Prostate gland (tissue), 2 donors: ENCODE measurements around the gene TGFBR1. TPM values are rescaled to one million over a fixed set of nuclear protein-coding genes. Genes with fewer than 3 reads are reported as not detected.

ENCODE experiments used
- DNase-seq: peaks from one replicate; pipeline ENCODE4 v3.0.0-alpha.2; 2019; ENCODE audit warnings: low spot score
- H3K27ac ChIP-seq, 2 donors: fragments of 200-600 bp; sonication (generic); 2 replicates each; pipeline ENCODE4 v1.5.1; 2017 to 2019
- H3K27me3 ChIP-seq: fragments of 200-600 bp; sonication (generic); replicated peaks from 2 replicates; pipeline ENCODE4 v1.5.1; 2019; ENCODE audit not compliant: insufficient read depth
- H3K36me3 ChIP-seq, 2 donors: fragments of 200-600 bp; sonication (generic); 1 replicate in 1 of 2; 2 replicates in 1 of 2; pipeline versions ENCODE4 v1.5.1 to v1.8.1; 2017 to 2019
- H3K4me1 ChIP-seq: fragments of 200-600 bp; sonication (generic); replicated peaks from 2 replicates; pipeline ENCODE4 v1.5.1; 2019
- H3K4me3 ChIP-seq, 2 donors: fragments of 200-600 bp; sonication (generic); 2 replicates each; pipeline ENCODE4 v1.5.1; 2017 to 2019
- H3K9me3 ChIP-seq: fragments of 200-600 bp; sonication (generic); 2 replicates; pipeline ENCODE4 v1.5.1; 2017
- POLR2A ChIP-seq: fragments of 450-650 bp; IDR thresholded peaks from one replicate; pipeline ENCODE4 v1.6.1; 2016; ENCODE audit warnings: antibody characterized with exemption, mild to moderate bottlenecking
- POLR2AphosphoS5 ChIP-seq: sonication (generic); formaldehyde crosslinking; IDR thresholded peaks from one replicate; pipeline ENCODE4 v1.6.1; 2017; ENCODE audit warnings: antibody characterized with exemption
- WGBS: methylation state at CpG from one replicate; pipeline ENCODE4 v1.1.5; 2018; 5-methylcytosine and 5-hydroxymethylcytosine counted together
- intact Hi-C: fragments of 100-400 bp; cut with DNase I; formaldehyde crosslinking; loops from one replicate; pipeline ENCODE4 v1.14.2; 2022
- total RNA-seq, 2 donors: library from RNA; depleted of rRNA; stranded (reverse); fragments of >200 nt; gene quantifications; one replicate each; pipeline ENCODE4 v1.1.0, GENCODE V29; 2016
- TF ChIP-seq, protein P1 (sequence below), 4 experiments: fragments of 200-600 bp in 2 of 4; fragments of 450-650 bp in 2 of 4; sonication (generic) in 2 of 4; IDR thresholded peaks; 1 replicate in 3 of 4; 2 replicates in 1 of 4; pipeline ENCODE4 v1.5.1; 2016 to 2019; ENCODE audit warnings: antibody characterized with exemption in 4 of 4, mild to moderate bottlenecking in 2 of 4, moderate library complexity in 2 of 4

Gene TGFBR1
- total RNA-seq, 2 donors from 2014 or later = 22.2 to 25.5 TPM

DNA sequence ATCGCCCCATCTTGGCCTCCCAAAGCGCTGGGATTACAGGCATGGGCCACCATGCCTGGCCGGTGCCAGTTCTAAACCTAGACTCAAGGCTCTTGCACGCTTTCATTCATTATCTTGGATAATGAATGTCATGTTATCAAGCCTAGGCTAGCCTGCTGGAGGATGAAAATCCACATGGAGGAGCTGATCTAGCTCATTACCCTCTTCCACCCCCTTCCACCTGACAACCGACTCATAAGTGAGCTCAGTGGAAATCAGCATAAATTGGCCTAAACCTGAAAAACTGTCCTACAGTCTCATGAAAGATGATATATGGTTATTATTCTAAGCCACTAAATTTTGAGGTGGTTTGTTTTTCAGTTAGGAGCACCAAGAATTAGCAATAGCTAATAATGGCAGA lies 3.6 kb upstream of the TGFBR1 start:
- no peaks in the 10 kb centered on the region for H3K9me3 ChIP-seq
- no peak overlapping the region for H3K4me3 ChIP-seq
- no peaks in the 10 kb centered on the region for H3K36me3 ChIP-seq
- TF ChIP-seq POLR2AphosphoS5 = no peak
- TF ChIP-seq, protein P1, sequence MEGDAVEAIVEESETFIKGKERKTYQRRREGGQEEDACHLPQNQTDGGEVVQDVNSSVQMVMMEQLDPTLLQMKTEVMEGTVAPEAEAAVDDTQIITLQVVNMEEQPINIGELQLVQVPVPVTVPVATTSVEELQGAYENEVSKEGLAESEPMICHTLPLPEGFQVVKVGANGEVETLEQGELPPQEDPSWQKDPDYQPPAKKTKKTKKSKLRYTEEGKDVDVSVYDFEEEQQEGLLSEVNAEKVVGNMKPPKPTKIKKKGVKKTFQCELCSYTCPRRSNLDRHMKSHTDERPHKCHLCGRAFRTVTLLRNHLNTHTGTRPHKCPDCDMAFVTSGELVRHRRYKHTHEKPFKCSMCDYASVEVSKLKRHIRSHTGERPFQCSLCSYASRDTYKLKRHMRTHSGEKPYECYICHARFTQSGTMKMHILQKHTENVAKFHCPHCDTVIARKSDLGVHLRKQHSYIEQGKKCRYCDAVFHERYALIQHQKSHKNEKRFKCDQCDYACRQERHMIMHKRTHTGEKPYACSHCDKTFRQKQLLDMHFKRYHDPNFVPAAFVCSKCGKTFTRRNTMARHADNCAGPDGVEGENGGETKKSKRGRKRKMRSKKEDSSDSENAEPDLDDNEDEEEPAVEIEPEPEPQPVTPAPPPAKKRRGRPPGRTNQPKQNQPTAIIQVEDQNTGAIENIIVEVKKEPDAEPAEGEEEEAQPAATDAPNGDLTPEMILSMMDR (IDR thresholded peaks at IDR 0.05) = no peak
- TF ChIP-seq POLR2A = no peak
- 92% methylated on average over 5 of the region's 5 CpGs for WGBS
- no peak for DNase-seq
- H3K4me1 ChIP-seq = peaks cover 4% of the 10 kb centered on the region
- H3K27ac ChIP-seq = no peak overlapping the region
- intact Hi-C loops = loop anchor here (10.0 kb wide), 1 partner anchor 724 kb away; the partner anchor contains the start of gene NR4A3
- no peaks in the 10 kb centered on the region for H3K27me3 ChIP-seq

DNA sequence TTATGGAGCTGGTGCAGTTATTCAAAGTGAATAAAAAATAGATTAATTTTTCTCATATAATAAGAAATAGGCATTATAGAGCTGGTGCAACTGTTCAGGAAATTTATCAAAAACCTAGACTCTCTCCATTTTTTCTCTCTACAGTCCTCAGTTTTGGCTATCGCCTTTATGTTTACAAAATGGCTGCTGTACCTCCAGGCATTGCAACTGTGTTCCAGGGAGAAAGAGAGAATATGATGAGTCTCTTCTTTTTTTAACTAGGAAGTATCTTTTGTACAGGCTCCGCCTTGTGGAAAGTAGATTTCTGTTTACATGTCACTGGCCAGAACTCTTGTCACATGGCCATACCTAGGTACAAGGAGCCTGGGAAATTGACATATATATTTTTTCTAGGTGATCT lies 3.1 kb upstream of the TGFBR1 start:
- Histone ChIP-seq H3K27me3 (no peaks in the 10 kb centered on the region), H3K36me3 (no peaks in the 10 kb centered on the region), H3K4me1 (peaks cover 4% of the 10 kb centered on the region), H3K9me3 (no peaks in the 10 kb centered on the region), H3K4me3 (no peak overlapping the region), H3K27ac (no peak overlapping the region)
- WGBS = 96% methylated on average over 2 of the region's 2 CpGs
- no peak for DNase-seq
- TF ChIP-seq POLR2A (no peak), POLR2AphosphoS5 (no peak)
- TF ChIP-seq, protein P1 (IDR thresholded peaks at IDR 0.05) = no peak
- intact Hi-C loops = loop anchor here (10.0 kb wide), 1 partner anchor 723 kb away; the partner anchor contains the start of gene NR4A3

DNA sequence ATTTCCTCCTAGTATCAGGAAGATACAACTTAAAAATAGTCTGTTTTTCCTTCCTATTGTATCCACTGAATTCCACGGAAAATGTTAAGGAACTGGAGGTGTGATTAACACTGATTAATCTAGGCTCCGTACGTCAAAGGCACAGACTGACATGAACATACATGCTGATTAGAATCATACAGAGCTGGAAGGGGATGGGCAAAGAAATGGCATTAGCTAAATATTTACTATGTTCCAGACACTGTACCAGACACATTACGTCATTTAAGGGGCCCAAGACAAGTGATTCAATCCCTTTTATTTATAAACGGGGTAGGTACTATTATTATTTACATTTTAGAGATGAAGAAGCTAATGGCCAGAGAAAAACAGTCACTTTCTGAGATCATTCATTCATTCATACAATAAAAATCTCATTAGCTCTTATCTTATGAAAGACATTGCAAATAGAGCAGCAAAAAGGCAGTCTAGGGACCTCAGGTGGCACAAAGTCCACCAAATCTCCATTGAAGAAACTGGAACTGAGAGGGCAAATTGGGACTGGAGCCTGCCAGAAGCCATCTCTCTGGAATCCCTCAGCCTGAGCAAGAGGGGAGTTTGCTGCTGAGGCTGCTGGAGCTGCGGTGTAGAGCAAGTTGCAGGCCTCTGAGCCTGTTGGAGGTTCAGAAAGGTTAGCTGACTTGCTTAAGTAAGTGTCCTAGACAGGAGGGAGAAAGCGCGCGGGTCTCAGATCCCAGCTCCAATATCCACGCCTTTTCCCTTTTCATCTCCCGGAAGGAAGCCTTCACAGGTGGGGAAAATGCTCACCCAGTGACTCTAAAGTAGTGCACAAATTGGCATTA lies 1.6 kb upstream of the TGFBR1 start:
- 51% methylated on average over 11 of the region's 11 CpGs for WGBS
- no peak for DNase-seq
- peak overlapping the region in 1 of 2 donors; percentile 80 for H3K4me3 ChIP-seq
- peaks cover 4% of the 10 kb centered on the region for H3K4me1 ChIP-seq
- TF ChIP-seq, protein P1 (IDR thresholded peaks at IDR 0.05) = no peak
- TF ChIP-seq POLR2AphosphoS5 = no peak
- TF ChIP-seq POLR2A = no peak
- intact Hi-C loops = loop anchor here (10.0 kb wide), 1 partner anchor 722 kb away; the partner anchor contains the start of gene NR4A3
- no peaks in the 10 kb centered on the region for H3K36me3 ChIP-seq
- H3K27me3 ChIP-seq = no peaks in the 10 kb centered on the region
- no peaks in the 10 kb centered on the region for H3K9me3 ChIP-seq
- H3K27ac ChIP-seq = peak overlapping the region; percentile 86 to 88

DNA sequence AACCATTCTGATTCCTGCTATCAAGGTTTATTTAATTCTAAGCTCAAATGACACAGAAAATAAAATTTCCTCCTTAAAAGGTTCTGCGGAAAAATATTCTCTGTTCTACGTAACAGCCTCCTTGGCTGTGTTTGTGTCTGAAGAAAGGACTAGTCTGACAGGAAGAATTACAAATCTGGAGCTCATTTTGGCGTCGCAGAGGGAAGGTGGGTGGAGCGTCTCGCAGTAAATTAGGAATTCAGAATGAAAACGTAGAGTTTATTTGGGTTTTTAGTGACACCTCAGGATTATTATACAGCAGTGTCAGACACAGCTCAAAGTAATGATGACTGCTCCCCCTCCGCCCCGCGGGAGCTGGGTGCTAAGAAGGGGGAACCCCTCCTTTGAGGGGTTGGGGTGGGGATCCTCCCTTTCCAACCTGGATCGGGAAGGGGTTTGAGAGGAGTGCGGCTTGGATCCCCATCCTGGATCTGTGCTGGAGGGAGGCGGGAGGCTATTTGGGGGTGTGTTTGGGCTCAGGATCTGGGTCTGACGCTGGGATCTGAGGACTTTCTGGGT lies 933 bp upstream of the TGFBR1 start:
- Histone ChIP-seq H3K4me1 (peaks cover 4% of the 10 kb centered on the region), H3K9me3 (no peaks in the 10 kb centered on the region), H3K27ac (peak overlapping the region; percentile 86 to 88), H3K27me3 (no peaks in the 10 kb centered on the region), H3K36me3 (no peaks in the 10 kb centered on the region), H3K4me3 (peak overlapping the region; percentile 80)
- 2% methylated on average over 14 of the region's 14 CpGs for WGBS
- TF ChIP-seq POLR2AphosphoS5 (no peak), POLR2A (no peak)
- TF ChIP-seq, protein P1 (IDR thresholded peaks at IDR 0.05) = no peak
- intact Hi-C loops = loop anchor here (10.0 kb wide), 1 partner anchor 721 kb away; the partner anchor contains the start of gene NR4A3
- DNase-seq = peak; percentile 17
